ENCODE data around the gene CSNK2B. TPM values are rescaled to one million over a fixed set of nuclear protein-coding genes. Genes with fewer than 3 reads are reported as not detected.

The CSNK2B gene
- total RNA-seq, 1 experiment from 2014 or later = 267 TPM

- H3F3A ChIP-seq (ENCODE audit: low read length, unreplicated experiment) = no peaks in the 10 kb centered on the region
- H3K9me2 ChIP-seq (replicated peaks; ENCODE audit: low read length) = no peaks in the 10 kb centered on the region
- H3K4me3 ChIP-seq (ENCODE audit: low read length) = peak within 1 kb of the TSS; percentile 85
- TSS peak; percentile 95 for BruUV-seq (replicated peaks)
- H3K4me1 ChIP-seq (ENCODE audit: insufficient read depth, low read length) = peaks cover 10% of the 10 kb centered on the region
- H3K27ac ChIP-seq (ENCODE audit: low read length) = peak within 1 kb of the TSS; percentile 71
- DNase-seq (peak; percentile 98), ATAC-seq (peak; percentile 94)
- TF ChIP-seq CTCF (conservative IDR thresholded peaks at IDR 0.05; ENCODE audit: low read depth, low read length) (no peak), EZH2 (IDR thresholded peaks at IDR 0.05; ENCODE audit: low read length, unreplicated experiment) (no peak), EZH2phosphoT487 (IDR thresholded peaks at IDR 0.05; ENCODE audit: borderline replicate concordance, low read length) (no peak)
- H3K27me3 ChIP-seq (ENCODE audit: low read length) = no peaks in the 10 kb centered on the region
- H3K9me3 ChIP-seq (ENCODE audit: low read length) = no peaks in the 10 kb centered on the region
- H3K9ac ChIP-seq (ENCODE audit: low read length) = peak within 1 kb of the TSS; percentile 86
- ChIA-PET CTCF (no interaction called here), POLR2A (ENCODE audit: unreplicated experiment) (interaction anchor here (0.6 to 0.7 kb wide), 2 partner anchors 19 to 124 kb away, joined by 6 to 8 read pairs; partner anchors contain the start of gene HSPA1B)
- intact Hi-C loops (cut with micrococcal nuclease) = no loop called here
- H3K79me2 ChIP-seq (ENCODE audit: low read length) = peaks cover 25% of the 10 kb centered on the region
- no peaks in the 10 kb centered on the region for H3K36me3 ChIP-seq (ENCODE audit: low read depth, low read length)
- no peaks in the 10 kb centered on the region for H4K20me1 ChIP-seq (ENCODE audit: low read length)
- peak within 1 kb of the TSS; percentile 95 for H3K4me2 ChIP-seq (ENCODE audit: low read length)
- peak within 1 kb of the TSS; percentile 87 for H2AFZ ChIP-seq (ENCODE audit: low read length)
Observed at GRCh38 chr6:31702819-31703716, 37.2 kb downstream of the CSNK2B start, which contains the start of gene ABHD16A. Gene ABHD16A (minus strand): TSS chr6:31703324. CDS start chr6:31703281, 43 bp downstream.

- H3K27ac ChIP-seq (ENCODE audit: low read length) = no peak overlapping the region
- TF ChIP-seq CTCF (conservative IDR thresholded peaks at IDR 0.05; ENCODE audit: low read depth, low read length) = no peak
- TF ChIP-seq EZH2phosphoT487 (IDR thresholded peaks at IDR 0.05; ENCODE audit: borderline replicate concordance, low read length) = no peak
- no peak for TF ChIP-seq EZH2 (IDR thresholded peaks at IDR 0.05; ENCODE audit: low read length, unreplicated experiment)
- H3K9me3 ChIP-seq (ENCODE audit: low read length) = no peaks in the 10 kb centered on the region
- no peaks in the 10 kb centered on the region for H3K9me2 ChIP-seq (replicated peaks; ENCODE audit: low read length)
- no peak for DNase-seq
- ChIA-PET CTCF (no interaction called here), POLR2A (ENCODE audit: unreplicated experiment) (no interaction called here)
- no peak overlapping the region for H3K4me2 ChIP-seq (ENCODE audit: low read length)
- H3F3A ChIP-seq (ENCODE audit: low read length, unreplicated experiment) = no peaks in the 10 kb centered on the region
- no peaks in the 10 kb centered on the region for H3K36me3 ChIP-seq (ENCODE audit: low read depth, low read length)
- H3K79me2 ChIP-seq (ENCODE audit: low read length) = peaks cover 21% of the 10 kb centered on the region
- no peak overlapping the region for H3K9ac ChIP-seq (ENCODE audit: low read length)
- H2AFZ ChIP-seq (ENCODE audit: low read length) = no peak overlapping the region
- H3K27me3 ChIP-seq (ENCODE audit: low read length) = no peaks in the 10 kb centered on the region
- no peak for ATAC-seq
- no TSS peak for BruUV-seq (replicated peaks)
- intact Hi-C loops (cut with micrococcal nuclease) = no loop called here
- peaks cover 10% of the 10 kb centered on the region for H3K4me1 ChIP-seq (ENCODE audit: insufficient read depth, low read length)
- no peaks in the 10 kb centered on the region for H4K20me1 ChIP-seq (ENCODE audit: low read length)
- no peak overlapping the region for H3K4me3 ChIP-seq (ENCODE audit: low read length)
Observed at GRCh38 chr6:31705931-31706330, 40.1 kb downstream of the CSNK2B start.

- no peaks in the 10 kb centered on the region for H3F3A ChIP-seq (ENCODE audit: low read length, unreplicated experiment)
- ChIA-PET CTCF (no interaction called here), POLR2A (ENCODE audit: unreplicated experiment) (no interaction called here)
- no peaks in the 10 kb centered on the region for H3K9me2 ChIP-seq (replicated peaks; ENCODE audit: low read length)
- ATAC-seq (no peak), DNase-seq (no peak)
- intact Hi-C loops (cut with micrococcal nuclease) = no loop called here
- H3K9me3 ChIP-seq (ENCODE audit: low read length) = no peaks in the 10 kb centered on the region
- H3K4me3 ChIP-seq (ENCODE audit: low read length) = no peak within 1 kb of the TSS
- no peak for TF ChIP-seq EZH2 (IDR thresholded peaks at IDR 0.05; ENCODE audit: low read length, unreplicated experiment)
- no peak within 1 kb of the TSS for H3K9ac ChIP-seq (ENCODE audit: low read length)
- no peaks in the 10 kb centered on the region for H4K20me1 ChIP-seq (ENCODE audit: low read length)
- H2AFZ ChIP-seq (ENCODE audit: low read length) = no peak within 1 kb of the TSS
- no peaks in the 10 kb centered on the region for H3K36me3 ChIP-seq (ENCODE audit: low read depth, low read length)
- no peak within 1 kb of the TSS for H3K4me2 ChIP-seq (ENCODE audit: low read length)
- no peak within 1 kb of the TSS for H3K27ac ChIP-seq (ENCODE audit: low read length)
- H3K27me3 ChIP-seq (ENCODE audit: low read length) = no peaks in the 10 kb centered on the region
- peaks cover 14% of the 10 kb centered on the region for H3K79me2 ChIP-seq (ENCODE audit: low read length)
- peaks cover 6% of the 10 kb centered on the region for H3K4me1 ChIP-seq (ENCODE audit: insufficient read depth, low read length)
- no TSS peak for BruUV-seq (replicated peaks)
Observed at GRCh38 chr6:31706599-31706998, 40.7 kb downstream of the CSNK2B start, which contains the start of gene LY6G6F. Gene LY6G6F (plus strand): TSS chr6:31706866. CDS start chr6:31706907, 41 bp downstream.
